PFSK-1 (cell line): Measurements from ENCODE around the gene HSD17B12.

Experiments
- FOXP2 ChIP-seq: optimal IDR thresholded peaks from 2 replicates; pipeline ENCODE3; 2011; ENCODE audit warnings: borderline replicate concordance, control low read depth, inconsistent platforms; ENCODE audit not compliant: insufficient read depth; ENCODE audit errors: extremely low read length, extremely low read depth
- POLR2AphosphoS5 ChIP-seq: IDR thresholded peaks from 2 replicates; pipeline ENCODE4 v1.6.1; 2012; ENCODE audit warnings: low read depth, mild to moderate bottlenecking, control low read depth, low read length, moderate library complexity
- REST ChIP-seq, 2 experiments: IDR thresholded peaks; 2 replicates each; pipeline versions ENCODE4 v1.6.1 to v1.8.0; 2011 to 2012; ENCODE audit warnings: low read depth in 2 of 2, low read length in 2 of 2, control low read depth in 1 of 2, inconsistent platforms in 1 of 2, mild to moderate bottlenecking in 1 of 2, moderate library complexity in 1 of 2; ENCODE audit not compliant: insufficient read depth in 1 of 2
- SIN3A ChIP-seq: IDR thresholded peaks from 2 replicates; pipeline ENCODE4 v1.6.1; 2012; ENCODE audit warnings: mild to moderate bottlenecking, low read length, moderate library complexity, borderline replicate concordance; ENCODE audit not compliant: insufficient read depth
- TAF1 ChIP-seq: IDR thresholded peaks from 2 replicates; pipeline ENCODE4 v1.6.1; 2012; ENCODE audit warnings: low read length, control low read depth, borderline replicate concordance; ENCODE audit not compliant: insufficient read depth

Gene HSD17B12

GRCh38 chr11:43834286-43834685, 153.7 kb downstream of the HSD17B12 start:
- no peak for TF ChIP-seq FOXP2
- TF ChIP-seq REST (IDR thresholded peaks at IDR 0.05; ENCODE audit: insufficient read depth in 1 of 2, low read depth in 2 of 2, low read length in 2 of 2), result no peak
- TF ChIP-seq SIN3A, result no peak
- TF ChIP-seq POLR2AphosphoS5, result no peak
- TF ChIP-seq TAF1, result no peak

- TF ChIP-seq TAF1 (no peak), FOXP2 (no peak), REST (IDR thresholded peaks at IDR 0.05; ENCODE audit: insufficient read depth in 1 of 2, low read depth in 2 of 2, low read length in 2 of 2) (no peak), POLR2AphosphoS5 (no peak), SIN3A (no peak)
Observed at GRCh38 chr11:43835104-43835503, 154.6 kb downstream of the HSD17B12 start.

- TF ChIP-seq SIN3A (no peak), REST (IDR thresholded peaks at IDR 0.05; ENCODE audit: insufficient read depth in 1 of 2, low read depth in 2 of 2, low read length in 2 of 2) (no peak), TAF1 (no peak), POLR2AphosphoS5 (no peak), FOXP2 (no peak)
Observed at GRCh38 chr11:43837879-43838278, 157.3 kb downstream of the HSD17B12 start.

GRCh38 chr11:43842021-43842420, 161.5 kb downstream of the HSD17B12 start:
- TF ChIP-seq POLR2AphosphoS5 (no peak), TAF1 (no peak), FOXP2 (no peak), SIN3A (no peak), REST (IDR thresholded peaks at IDR 0.05; ENCODE audit: insufficient read depth in 1 of 2, low read depth in 2 of 2, low read length in 2 of 2) (no peak)

- TF ChIP-seq TAF1 (no peak), REST (IDR thresholded peaks at IDR 0.05; ENCODE audit: insufficient read depth in 1 of 2, low read depth in 2 of 2, low read length in 2 of 2) (no peak), POLR2AphosphoS5 (no peak), FOXP2 (no peak), SIN3A (no peak)
Observed at GRCh38 chr11:43845816-43846215, 165.3 kb downstream of the HSD17B12 start.
